Heart right ventricle (tissue), 16 donors: ENCODE measurements around the gene AUP1. TPM values are rescaled to one million over a fixed set of nuclear protein-coding genes. Genes with fewer than 3 reads are reported as not detected.
A peak's percentile ranks its signal among the peaks of the same experiment; 100 is the strongest.

ENCODE experiments used
- ATAC-seq, 8 donors: fragments of 200-7000 bp; cut with Tn5 transposase; one replicate each; pipeline ENCODE4 v1.9.1; 2020; ENCODE audit warnings: mild to moderate bottlenecking in 8 of 8, moderate library complexity in 8 of 8, moderate number of reproducible peaks in 1 of 8
- DNase-seq, 2 donors: peaks; one replicate each; pipeline ENCODE4 v3.0.0-alpha.2; 2020
- H3K27ac ChIP-seq, 10 donors: fragments of 200-600 bp; sonication (generic) in 2 of 10; one replicate each; pipeline versions ENCODE4 v1.5.0 to v1.8.0; 2020 to 2022; ENCODE audit warnings: mild to moderate bottlenecking in 3 of 10
- H3K27me3 ChIP-seq, 7 donors: fragments of 200-600 bp; one replicate each; pipeline ENCODE4 v1.8.0; 2021 to 2022; ENCODE audit warnings: mild to moderate bottlenecking in 2 of 7
- H3K36me3 ChIP-seq, 9 donors: fragments of 200-600 bp; sonication (generic) in 1 of 9; one replicate each; pipeline versions ENCODE4 v1.5.0 to v1.8.0; 2020 to 2022; ENCODE audit warnings: mild to moderate bottlenecking in 2 of 9
- H3K4me1 ChIP-seq, 9 donors: fragments of 200-600 bp; sonication (generic) in 1 of 9; one replicate each; pipeline versions ENCODE4 v1.5.0 to v1.8.0; 2020 to 2022; ENCODE audit warnings: mild to moderate bottlenecking in 4 of 9
- H3K4me3 ChIP-seq, 10 donors: fragments of 200-600 bp; sonication (generic) in 2 of 10; one replicate each; pipeline versions ENCODE4 v1.5.0 to v1.8.0; 2020 to 2022; ENCODE audit warnings: mild to moderate bottlenecking in 7 of 10, moderate library complexity in 2 of 10
- H3K9me3 ChIP-seq, 11 donors: fragments of 200-600 bp in 10 of 11; sonication (generic) in 2 of 11; one replicate each; pipeline versions ENCODE4 v1.5.0 to v1.8.0; 2013 to 2022; ENCODE audit warnings: mild to moderate bottlenecking in 2 of 11, control low read depth in 1 of 11, moderate library complexity in 1 of 11
- WGBS, 2 donors: extraction: QIAGEN DNeasy Blood & Tissue Kit; methylation state at CpG; one replicate each; pipeline ENCODE4 v1.1.7; 2013; ENCODE audit warnings: inconsistent platforms in 1 of 2; 5-methylcytosine and 5-hydroxymethylcytosine counted together
- intact Hi-C, 10 donors: fragments of 100-400 bp; cut with DNase I; formaldehyde crosslinking; loops; one replicate each; pipeline versions ENCODE4 v1.11.1 to v1.14.2; 2022
- polyA plus RNA-seq, 2 donors: library from polyadenylated mRNA; stranded (reverse); fragments of 200-250 nt; gene quantifications; one replicate each; pipeline ENCODE4 v1.2.3, GENCODE V29; 2013
- total RNA-seq, 10 donors: library from RNA; stranded (reverse); fragmentation: NEBNext Ultra II Directional in 3 of 10; extraction: Animal tissue kit (Norgen Biotek cat#: 25700) in 3 of 10; gene quantifications; one replicate each; pipeline versions ENCODE4 v1.2.1 to v1.2.4, GENCODE V29; 2021 to 2023
- TF ChIP-seq, protein P1 (sequence below), 9 donors: fragments of 200-600 bp; sonication (generic) in 2 of 9; IDR thresholded peaks; one replicate each; pipeline versions ENCODE4 v1.5.0 to v1.8.0; 2021 to 2022; ENCODE audit warnings: antibody characterized with exemption in 9 of 9, mild to moderate bottlenecking in 5 of 9, moderate library complexity in 1 of 9
- donor health status: Arrhythmogenic right ventricular cardiomyopathy.
- donor health status: ischemic (EF 13 %, LVEDD 7.1; RV severe dilation, severe dysfunction).
- donor health status: healthy with polysubstance abuse.
- donor health status: DM: no; HTN: yes; CAD: no.
- donor health status: DM: no; HTN: no; CAD: no.
- donor health status: ischemic (EF 25% LVEDD 6.9; RV normal size, moderate dysfunction).
- donor health status: ischemic (EF 25% LVEDD 5.7; RV mildly dilated, moderate dysfunction).
- donor health status: healthy.
- donor health status: DM: yes; HTN: yes; CAD: no.
- donor health status: Ischemic cardiomyopathy.
- donor health status: ischemic (EF 35%, LVEDD 5.7; RV mildly dilated, moderate dysfunction).
- donor health status: nonischemic (EF 11% LVEDD 7.7; RV severe dilation, severe dysfunction).
- donor health status: DM: yes; HTN: yes; CAD: no.
- donor health status: PGD.
- donor health status: ischemic (EF 29% LVEDD 5.4; RV normal size, mild dysfunction).
- donor health status: nonischemic (EF 23%, LVEDD 6.1; RV moderate dilation, normal function).

The AUP1 gene
- total and polyA plus RNA-seq, 12 donors: 31.4 to 163 (median 42.9) TPM

GRCh38 chr2:74481431-74481830, 48.1 kb downstream of the AUP1 start:
- peak overlapping the region in 3 of 10 donors; percentile 90 to 92 (median 91) for H3K27ac ChIP-seq
- WGBS, 2 donors: 58 to 69% methylated on average over 3 of the region's 3 CpGs
- H3K9me3 ChIP-seq: no peaks in the 10 kb centered on the region
- ATAC-seq (no peak), DNase-seq (no peak)
- TF ChIP-seq, protein P1, sequence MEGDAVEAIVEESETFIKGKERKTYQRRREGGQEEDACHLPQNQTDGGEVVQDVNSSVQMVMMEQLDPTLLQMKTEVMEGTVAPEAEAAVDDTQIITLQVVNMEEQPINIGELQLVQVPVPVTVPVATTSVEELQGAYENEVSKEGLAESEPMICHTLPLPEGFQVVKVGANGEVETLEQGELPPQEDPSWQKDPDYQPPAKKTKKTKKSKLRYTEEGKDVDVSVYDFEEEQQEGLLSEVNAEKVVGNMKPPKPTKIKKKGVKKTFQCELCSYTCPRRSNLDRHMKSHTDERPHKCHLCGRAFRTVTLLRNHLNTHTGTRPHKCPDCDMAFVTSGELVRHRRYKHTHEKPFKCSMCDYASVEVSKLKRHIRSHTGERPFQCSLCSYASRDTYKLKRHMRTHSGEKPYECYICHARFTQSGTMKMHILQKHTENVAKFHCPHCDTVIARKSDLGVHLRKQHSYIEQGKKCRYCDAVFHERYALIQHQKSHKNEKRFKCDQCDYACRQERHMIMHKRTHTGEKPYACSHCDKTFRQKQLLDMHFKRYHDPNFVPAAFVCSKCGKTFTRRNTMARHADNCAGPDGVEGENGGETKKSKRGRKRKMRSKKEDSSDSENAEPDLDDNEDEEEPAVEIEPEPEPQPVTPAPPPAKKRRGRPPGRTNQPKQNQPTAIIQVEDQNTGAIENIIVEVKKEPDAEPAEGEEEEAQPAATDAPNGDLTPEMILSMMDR (IDR thresholded peaks at IDR 0.05): no peak
- H3K36me3 ChIP-seq: peaks cover 0 to 64% (median 3%) of the 10 kb centered on the region in 9 donors
- no peaks in the 10 kb centered on the region for H3K27me3 ChIP-seq
- H3K4me1 ChIP-seq: peaks cover 10 to 46% (median 29%) of the 10 kb centered on the region in 9 donors
- intact Hi-C loops: loop anchor here in 5 of 10 donors (5.0 kb wide), 3 partner anchors 46 to 106 kb away; partner anchors contain the start of genes AUP1 (in 1 of the 5), DQX1 (in 1 of the 5) and HTRA2 (in 1 of the 5)
- H3K4me3 ChIP-seq: peak overlapping the region; percentile 74 to 97 (median 88)

Other genes with a start within 250 kb of the AUP1 start
- 1 to 10 TPM in 8 of 10 donors, under 1 TPM in 2; 0.82 to 4.6 (median 1.9) TPM for gene SLC4A5, start 186.3 kb downstream of the AUP1 start, total RNA-seq
- gene SLC4A5, start 186.3 kb downstream of the AUP1 start, polyA plus RNA-seq: 1 to 10 TPM in 1 of 2 donors, under 1 TPM in 1; 0.43 to 2.3 TPM
- gene DCTN1, start 149.4 kb downstream of the AUP1 start, total RNA-seq: 100 to 1,000 TPM; 140 to 285 (median 195) TPM
- 100 to 1,000 TPM; 123 to 168 TPM for gene DCTN1, start 149.4 kb downstream of the AUP1 start, polyA plus RNA-seq
- 1 to 10 TPM in 5 of 10 donors, under 1 TPM in 5; 0.52 to 1.7 (median 0.99) TPM for gene C2orf81, start 108.1 kb downstream of the AUP1 start, total RNA-seq
- 1 to 10 TPM; 1.2 to 1.3 TPM for gene C2orf81, start 108.1 kb downstream of the AUP1 start, polyA plus RNA-seq
- gene WDR54, start 108.0 kb downstream of the AUP1 start, total RNA-seq: 1 to 10 TPM; 1.1 to 6.7 (median 2.4) TPM
- 1 to 10 TPM; 2.9 to 8.7 TPM for gene WDR54, start 108.0 kb downstream of the AUP1 start, polyA plus RNA-seq
- 10 to 100 TPM in 8 of 10 donors, 1 to 10 TPM in 2; 9.3 to 23.4 (median 14.9) TPM for gene RTKN, start 87.8 kb downstream of the AUP1 start, total RNA-seq
- gene RTKN, start 87.8 kb downstream of the AUP1 start, polyA plus RNA-seq: 10 to 100 TPM; 25.5 to 33.9 TPM
- gene INO80B, start 74.6 kb downstream of the AUP1 start, total RNA-seq: 10 to 100 TPM in 9 of 10 donors, 1 to 10 TPM in 1; 8.9 to 22.0 (median 19.4) TPM
- 10 to 100 TPM; 29.6 to 40.7 TPM for gene INO80B, start 74.6 kb downstream of the AUP1 start, polyA plus RNA-seq
- gene WBP1, start 71.3 kb downstream of the AUP1 start, total RNA-seq: 10 to 100 TPM; 34.8 to 54.1 (median 45.8) TPM
- gene WBP1, start 71.3 kb downstream of the AUP1 start, polyA plus RNA-seq: 10 to 100 TPM; 39.4 to 59.8 TPM
- gene MOGS, start 64.3 kb downstream of the AUP1 start, total RNA-seq: 10 to 100 TPM; 12.1 to 28.3 (median 18.0) TPM
- 10 to 100 TPM; 25.6 to 30.4 TPM for gene MOGS, start 64.3 kb downstream of the AUP1 start, polyA plus RNA-seq
- 100 to 1,000 TPM; 136 to 188 (median 150) TPM for gene MRPL53, start 57.0 kb downstream of the AUP1 start, total RNA-seq
- 100 to 1,000 TPM in 1 of 2 donors, 10 to 100 TPM in 1; 92.3 to 123 TPM for gene MRPL53, start 57.0 kb downstream of the AUP1 start, polyA plus RNA-seq
- gene CCDC142, start 46.7 kb downstream of the AUP1 start, total RNA-seq: 10 to 100 TPM in 1 of 10 donors, 1 to 10 TPM in 9; 2.3 to 11.7 (median 5.5) TPM
- gene CCDC142, start 46.7 kb downstream of the AUP1 start, polyA plus RNA-seq: 10 to 100 TPM in 1 of 2 donors, 1 to 10 TPM in 1; 3.2 to 13.2 TPM
- gene TTC31, start 46.6 kb downstream of the AUP1 start, total RNA-seq: 10 to 100 TPM in 5 of 10 donors, 1 to 10 TPM in 5; 7.2 to 12.1 (median 9.4) TPM
- gene TTC31, start 46.6 kb downstream of the AUP1 start, polyA plus RNA-seq: 10 to 100 TPM in 1 of 2 donors, 1 to 10 TPM in 1; 8.4 to 18.7 TPM
- 1 to 10 TPM in 2 of 10 donors, under 1 TPM in 6, not detected in 2; 0.17 to 1.5 (median 0.39) TPM for gene LBX2, start 30.1 kb downstream of the AUP1 start, total RNA-seq
- under 1 TPM; 0.44 to 0.64 TPM for gene LBX2, start 30.1 kb downstream of the AUP1 start, polyA plus RNA-seq
- 10 to 100 TPM; 10.7 to 27.4 (median 14.9) TPM for gene PCGF1, start 22.0 kb downstream of the AUP1 start, total RNA-seq
- gene PCGF1, start 22.0 kb downstream of the AUP1 start, polyA plus RNA-seq: 10 to 100 TPM; 21.8 to 27.7 TPM
- gene TLX2, start 15.3 kb downstream of the AUP1 start, total RNA-seq: not detected
- not detected for gene TLX2, start 15.3 kb downstream of the AUP1 start, polyA plus RNA-seq
- gene DQX1, start 3.5 kb downstream of the AUP1 start, total RNA-seq: under 1 TPM in 1 of 10 donors, not detected in 9; 0.65 TPM
- under 1 TPM in 1 of 2 donors, not detected in 1; 0.03 TPM for gene DQX1, start 3.5 kb downstream of the AUP1 start, polyA plus RNA-seq
- 10 to 100 TPM; 21.2 to 29.6 (median 24.9) TPM for gene HTRA2, start 227 bp upstream of the AUP1 start, total RNA-seq
- 10 to 100 TPM; 26.5 to 41.0 TPM for gene HTRA2, start 227 bp upstream of the AUP1 start, polyA plus RNA-seq
- gene LOXL3, start 24.2 kb upstream of the AUP1 start, total RNA-seq: 1 to 10 TPM; 1.2 to 9.2 (median 2.4) TPM
- gene LOXL3, start 24.2 kb upstream of the AUP1 start, polyA plus RNA-seq: 1 to 10 TPM; 2.9 to 3.4 TPM
- gene DOK1, start 25.0 kb upstream of the AUP1 start, total RNA-seq: 1 to 10 TPM; 1.9 to 7.7 (median 3.5) TPM
- 1 to 10 TPM; 3.1 to 5.9 TPM for gene DOK1, start 25.0 kb upstream of the AUP1 start, polyA plus RNA-seq
- under 1 TPM in 3 of 10 donors, not detected in 7; 0.12 to 0.42 (median 0.18) TPM for gene M1AP, start 118.6 kb upstream of the AUP1 start, total RNA-seq
- gene M1AP, start 118.6 kb upstream of the AUP1 start, polyA plus RNA-seq: under 1 TPM; 0.03 to 0.44 TPM
- gene SEMA4F, start 124.5 kb upstream of the AUP1 start, total RNA-seq: 1 to 10 TPM; 1.5 to 5.1 (median 2.7) TPM
- gene SEMA4F, start 124.5 kb upstream of the AUP1 start, polyA plus RNA-seq: 1 to 10 TPM; 1.1 to 1.2 TPM